RWPE2 (cell line): ENCODE results near the gene VWA5B2.
A peak's percentile ranks its signal among the peaks of the same experiment; 100 is the strongest.

Source experiments
- ATAC-seq: fragments of 200-7000 bp; cut with Tn5 transposase; 3 replicates; pipeline ENCODE4 v1.9.1; 2021; ENCODE audit warnings: low read depth
- DNase-seq: peaks from one replicate; pipeline ENCODE4 v3.0.0-alpha.2; 2020; ENCODE audit warnings: low spot score
- H3K27ac ChIP-seq: fragments of 450-650 bp; 2 replicates; pipeline ENCODE4 v1.5.1; 2017; ENCODE audit warnings: mild to moderate bottlenecking; ENCODE audit not compliant: poor library complexity, severe bottlenecking
- H3K27me3 ChIP-seq: fragments of 250-450 bp; sonication (Bioruptor Pico); 2 replicates; pipeline ENCODE4 v1.5.1; 2021; ENCODE audit warnings: mild to moderate bottlenecking, moderate library complexity; ENCODE audit not compliant: insufficient read depth, poor library complexity, severe bottlenecking
- H3K36me3 ChIP-seq: fragments of 250-450 bp; sonication (Bioruptor Pico); 2 replicates; pipeline ENCODE4 v1.5.1; 2020; ENCODE audit warnings: low read depth, mild to moderate bottlenecking, moderate library complexity
- H3K4me1 ChIP-seq: fragments of 250-450 bp; sonication (Bioruptor Pico); 2 replicates; pipeline ENCODE4 v1.5.1; 2021; ENCODE audit warnings: mild to moderate bottlenecking, moderate library complexity; ENCODE audit not compliant: insufficient read depth, poor library complexity, severe bottlenecking
- H3K4me3 ChIP-seq: fragments of 250-450 bp; sonication (Bioruptor Pico); 2 replicates; pipeline ENCODE4 v1.5.1; 2021; ENCODE audit warnings: mild to moderate bottlenecking, moderate library complexity; ENCODE audit not compliant: severe bottlenecking
- H3K9me3 ChIP-seq: fragments of 250-450 bp; sonication (Bioruptor Pico); 2 replicates; pipeline ENCODE4 v1.5.1; 2021; ENCODE audit warnings: mild to moderate bottlenecking, moderate library complexity; ENCODE audit not compliant: severe bottlenecking
- CTCF ChIP-seq: fragments of 450-650 bp; IDR thresholded peaks from one replicate; pipeline ENCODE4 v1.5.1; 2017; ENCODE audit warnings: mild to moderate bottlenecking, moderate library complexity; ENCODE audit not compliant: poor library complexity, severe bottlenecking

VWA5B2 gene

GRCh38 chr3:184234671-184235380, 5.4 kb downstream of the VWA5B2 start:
- Histone ChIP-seq H3K4me3 (no peak overlapping the region), H3K4me1 (peaks cover 3% of the 10 kb centered on the region), H3K36me3 (no peaks in the 10 kb centered on the region), H3K27ac (no peak overlapping the region), H3K27me3 (peaks cover 21% of the 10 kb centered on the region), H3K9me3 (no peaks in the 10 kb centered on the region)
- peak; percentile 52 for DNase-seq
- ATAC-seq = no peak
- no peak for TF ChIP-seq CTCF

DNA sequence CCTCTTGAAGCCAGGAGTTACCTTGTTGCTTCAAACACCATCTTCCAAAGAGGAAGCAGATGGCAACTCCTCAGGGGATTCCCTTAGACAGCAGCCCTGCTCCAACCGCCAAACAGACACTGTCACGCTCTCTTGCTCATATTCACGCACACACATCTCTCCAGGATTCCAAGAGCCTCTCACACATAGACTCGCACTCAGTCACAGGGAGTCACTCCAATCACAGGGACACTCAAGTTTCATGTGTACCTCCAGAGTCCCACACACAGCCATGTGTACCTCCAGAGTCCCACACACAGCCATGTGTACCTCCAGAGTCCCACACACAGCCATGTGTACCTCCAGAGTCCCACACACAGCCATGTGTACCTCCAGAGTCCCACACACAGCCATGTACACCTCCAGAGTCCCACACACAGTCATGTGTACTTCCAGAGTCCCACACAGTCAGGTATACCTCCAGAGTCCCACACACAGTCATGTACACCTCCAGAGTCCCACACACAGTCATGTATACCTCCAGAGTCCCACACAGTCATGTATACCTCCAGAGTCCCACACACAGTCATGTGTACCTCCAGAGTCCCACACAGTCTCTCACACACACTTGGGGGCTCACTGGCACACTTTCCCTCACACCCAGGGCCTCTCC, 6.1 kb downstream of the VWA5B2 start:
- Histone ChIP-seq H3K4me3 (no peak overlapping the region), H3K4me1 (peaks cover 3% of the 10 kb centered on the region), H3K27ac (no peak overlapping the region), H3K36me3 (no peaks in the 10 kb centered on the region), H3K9me3 (no peaks in the 10 kb centered on the region), H3K27me3 (peaks cover 14% of the 10 kb centered on the region)
- ATAC-seq (no peak), DNase-seq (no peak)
- no peak for TF ChIP-seq CTCF

- Histone ChIP-seq H3K36me3 (no peaks in the 10 kb centered on the region), H3K27ac (no peak overlapping the region), H3K4me1 (peaks cover 3% of the 10 kb centered on the region), H3K9me3 (no peaks in the 10 kb centered on the region), H3K4me3 (no peak overlapping the region), H3K27me3 (peaks cover 12% of the 10 kb centered on the region)
- DNase-seq (no peak), ATAC-seq (no peak)
- TF ChIP-seq CTCF = no peak
Measured at GRCh38 chr3:184236033-184236410, 6.6 kb downstream of the VWA5B2 start.

DNA sequence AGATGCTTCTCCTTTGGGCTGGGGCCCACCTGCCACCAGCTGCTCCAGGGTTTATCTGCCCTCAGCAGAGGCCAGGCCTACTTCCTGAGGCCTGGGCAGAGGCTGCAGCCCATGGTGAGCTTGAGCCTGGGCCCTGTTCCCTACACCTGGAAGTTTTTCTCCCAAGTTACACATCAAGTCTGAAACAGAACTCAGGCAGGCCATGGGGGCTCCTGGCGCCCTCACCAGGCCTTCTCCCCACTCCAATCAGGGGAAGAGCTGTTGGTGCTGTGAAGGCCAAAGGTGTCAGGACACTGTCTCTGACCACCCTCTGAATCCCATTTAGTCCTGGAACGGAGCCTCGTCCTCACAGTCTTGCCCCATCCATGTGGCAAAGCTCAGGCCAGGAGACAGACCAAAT, 7.3 kb downstream of the VWA5B2 start:
- Histone ChIP-seq H3K4me1 (peaks cover 3% of the 10 kb centered on the region), H3K27ac (no peak overlapping the region), H3K27me3 (peaks cover 6% of the 10 kb centered on the region), H3K36me3 (no peaks in the 10 kb centered on the region), H3K4me3 (no peak overlapping the region), H3K9me3 (no peaks in the 10 kb centered on the region)
- ATAC-seq (no peak), DNase-seq (no peak)
- no peak for TF ChIP-seq CTCF

GRCh38 chr3:184237211-184237610, 7.8 kb downstream of the VWA5B2 start:
- Histone ChIP-seq H3K27me3 (peaks cover 2% of the 10 kb centered on the region), H3K9me3 (no peaks in the 10 kb centered on the region), H3K27ac (no peak overlapping the region), H3K4me3 (no peak overlapping the region), H3K4me1 (peaks cover 3% of the 10 kb centered on the region), H3K36me3 (no peaks in the 10 kb centered on the region)
- ATAC-seq = no peak
- DNase-seq = no peak
- TF ChIP-seq CTCF = no peak
